Body of pancreas (tissue), 4 donors: Measurements from ENCODE around the gene IFRD2. TPM values are rescaled to one million over a fixed set of nuclear protein-coding genes. Genes with fewer than 3 reads are reported as not detected.

ENCODE experiments used
- ATAC-seq: fragments of 150-250 bp; one replicate; pipeline ENCODE4 v1.9.1; 2016
- DNase-seq, 4 donors: peaks; one replicate each; pipeline ENCODE4 v3.0.0-alpha.2; 2019
- H3K27ac ChIP-seq, 4 donors: fragments of 200-600 bp; sonication (generic); 1 replicate in 3 of 4; 2 replicates in 1 of 4; pipeline versions ENCODE4 v1.5.1 to v1.6.1; 2016 to 2019; ENCODE audit warnings: mild to moderate bottlenecking in 1 of 4, mixed read lengths in 1 of 4, moderate library complexity in 1 of 4
- H3K27me3 ChIP-seq, 2 donors: fragments of 200-600 bp; sonication (generic); one replicate each; pipeline ENCODE4 v1.6.0; 2016; ENCODE audit warnings: mild to moderate bottlenecking in 1 of 2
- H3K36me3 ChIP-seq, 2 donors: fragments of 200-600 bp; sonication (generic); replicated peaks in 1 of 2; 2 replicates each; pipeline ENCODE4 v1.5.1; 2016; ENCODE audit warnings: low read depth in 2 of 2; ENCODE audit not compliant: insufficient read depth in 1 of 2
- H3K4me1 ChIP-seq: fragments of 200-600 bp; sonication (generic); one replicate; pipeline ENCODE4 v1.6.0; 2016
- H3K4me3 ChIP-seq, 2 donors: fragments of 200-600 bp; sonication (generic); 1 replicate in 1 of 2; 2 replicates in 1 of 2; pipeline ENCODE4 v1.5.1; 2016 to 2019
- H3K9me3 ChIP-seq, 3 donors: fragments of 200-600 bp; sonication (generic); 1 replicate in 2 of 3; 2 replicates in 1 of 3; pipeline ENCODE4 v1.5.1; 2016
- CTCF ChIP-seq, 7 experiments: fragments of 450-650 bp in 4 of 7; fragments of 200-600 bp in 3 of 7; sonication (generic) in 3 of 7; IDR thresholded peaks; one replicate each; pipeline ENCODE4 v1.5.1; 2016 to 2019; ENCODE audit warnings: antibody characterized with exemption in 7 of 7
- POLR2A ChIP-seq, 3 donors: fragments of 450-650 bp; IDR thresholded peaks; one replicate each; pipeline ENCODE4 v1.6.1; 2016; ENCODE audit warnings: antibody characterized with exemption in 3 of 3, mild to moderate bottlenecking in 2 of 3
- WGBS, 2 donors: methylation state at CpG; one replicate each; pipeline ENCODE4 v1.1.5; 2017; 5-methylcytosine and 5-hydroxymethylcytosine counted together
- intact Hi-C: fragments of 100-400 bp; cut with DNase I; formaldehyde crosslinking; loops from one replicate; pipeline ENCODE4 v1.15.1; 2023
- total RNA-seq, 2 donors: library from RNA; depleted of rRNA; stranded (reverse); fragments of >200 nt; gene quantifications; one replicate each; pipeline ENCODE4 v1.1.0, GENCODE V29; 2016

IFRD2 gene
- total RNA-seq, 2 donors from 2014 or later = 75.8 to 103 TPM

GRCh38 chr3:50334339-50335075 lies 42.3 kb upstream of the IFRD2 start:
- H3K27ac ChIP-seq = peak overlapping the region; percentile 30 to 99 (median 94)
- ATAC-seq (no peak), DNase-seq (no peak)
- intact Hi-C loops = no loop called here
- TF ChIP-seq CTCF (IDR thresholded peaks at IDR 0.05) (no peak), POLR2A (IDR thresholded peaks at IDR 0.05) (no peak)
- 58 to 69% methylated on average over 5 of the region's 5 CpGs for WGBS, 2 donors
- peaks cover 7 to 23% of the 10 kb centered on the region in 2 donors for H3K36me3 ChIP-seq
- H3K4me3 ChIP-seq = no peak overlapping the region
- H3K9me3 ChIP-seq = no peaks in the 10 kb centered on the region
- H3K4me1 ChIP-seq = peaks cover 48% of the 10 kb centered on the region
- no peaks in the 10 kb centered on the region for H3K27me3 ChIP-seq

- Histone ChIP-seq H3K9me3 (no peaks in the 10 kb centered on the region), H3K4me1 (peaks cover 53% of the 10 kb centered on the region), H3K27ac (peak overlapping the region; percentile 30 to 99 (median 94)), H3K27me3 (no peaks in the 10 kb centered on the region), H3K4me3 (no peak overlapping the region), H3K36me3 (peaks cover 7 to 23% of the 10 kb centered on the region in 2 donors)
- intact Hi-C loops = no loop called here
- TF ChIP-seq CTCF (IDR thresholded peaks at IDR 0.05) = no peak
- peak in 2 of 3 donors; percentile 13 to 19 for TF ChIP-seq POLR2A (IDR thresholded peaks at IDR 0.05)
- DNase-seq = no peak
- ATAC-seq = no peak
- 58 to 64% methylated on average over 12 of the region's 12 CpGs for WGBS, 2 donors
Observed at GRCh38 chr3:50333744-50334328, 41.6 kb upstream of the IFRD2 start.

- no peak for DNase-seq
- peaks cover 59% of the 10 kb centered on the region for H3K4me1 ChIP-seq
- intact Hi-C loops = no loop called here
- no peak for ATAC-seq
- no peak overlapping the region for H3K27ac ChIP-seq
- peaks cover 7 to 23% of the 10 kb centered on the region in 2 donors for H3K36me3 ChIP-seq
- H3K4me3 ChIP-seq = no peak overlapping the region
- TF ChIP-seq POLR2A (IDR thresholded peaks at IDR 0.05) (no peak), CTCF (IDR thresholded peaks at IDR 0.05) (no peak)
- 93 to 97% methylated on average over 6 to 19 of the region's 19 CpGs for WGBS, 2 donors
- no peaks in the 10 kb centered on the region for H3K9me3 ChIP-seq
- H3K27me3 ChIP-seq = no peaks in the 10 kb centered on the region
Observed at GRCh38 chr3:50331364-50331907, 39.2 kb upstream of the IFRD2 start.

GRCh38 chr3:50330330-50330729 lies 38.1 kb upstream of the IFRD2 start:
- peaks cover 55% of the 10 kb centered on the region for H3K4me1 ChIP-seq
- TF ChIP-seq CTCF (IDR thresholded peaks at IDR 0.05) (no peak), POLR2A (IDR thresholded peaks at IDR 0.05) (no peak)
- peaks cover 7 to 23% of the 10 kb centered on the region in 2 donors for H3K36me3 ChIP-seq
- no peak overlapping the region for H3K4me3 ChIP-seq
- no peak overlapping the region for H3K27ac ChIP-seq
- ATAC-seq = no peak
- no peaks in the 10 kb centered on the region for H3K27me3 ChIP-seq
- H3K9me3 ChIP-seq = no peaks in the 10 kb centered on the region
- DNase-seq = no peak
- 91 to 95% methylated on average over 4 to 10 of the region's 10 CpGs for WGBS, 2 donors
- intact Hi-C loops = no loop called here
